HG03066 (cell line): ENCODE measurements around the gene KLHL5.

Experiments used
- ATAC-seq: cut with Tn5 transposase; IDR thresholded peaks from one replicate; pipeline ENCODE4 v1.9.1; 2021; ENCODE audit warnings: low read depth; ENCODE audit not compliant: unreplicated experiment

KLHL5 gene

DNA sequence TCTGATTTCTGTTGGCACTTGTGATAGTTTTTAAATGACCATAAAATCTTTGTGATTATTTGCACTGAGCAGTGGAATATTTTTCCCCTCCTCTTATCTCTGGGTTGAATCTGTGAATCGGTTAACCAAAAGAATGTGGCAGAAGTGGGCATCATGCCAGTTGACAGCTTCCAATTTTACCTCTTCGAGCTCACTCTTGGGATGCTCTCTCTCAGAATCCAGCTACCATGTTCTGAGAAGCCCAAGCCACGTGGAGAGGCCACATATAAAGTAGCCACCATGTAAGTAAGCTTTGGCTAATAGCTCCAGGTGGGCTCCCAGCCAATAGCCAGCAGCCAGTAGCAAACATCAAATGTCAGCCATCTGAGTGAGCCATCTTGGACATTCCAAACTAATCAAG lies 107.4 kb downstream of the KLHL5 start:
- no peak for ATAC-seq

DNA sequence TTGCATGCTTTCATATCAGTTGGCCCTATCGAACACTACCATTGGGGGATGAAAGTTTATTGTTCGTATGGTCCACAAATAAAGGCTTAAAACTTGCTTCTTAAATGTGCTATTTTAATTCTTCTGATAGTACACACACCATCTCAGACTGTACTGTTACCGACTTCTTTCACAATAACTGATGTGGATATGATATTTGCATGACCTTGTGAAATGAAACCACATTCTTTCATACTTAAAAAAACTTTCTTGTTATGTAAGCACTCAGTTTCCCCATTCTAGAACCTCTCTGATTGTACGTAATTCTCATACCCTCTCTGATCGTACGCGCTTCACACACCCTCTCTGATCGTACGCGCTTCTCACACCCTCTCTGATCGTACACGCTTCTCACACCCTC lies 108.3 kb downstream of the KLHL5 start:
- no peak for ATAC-seq
